T-cell (primary cell): ENCODE results near the gene PPDPF. TPM values are rescaled to one million over a fixed set of nuclear protein-coding genes. Genes with fewer than 3 reads are reported as not detected.

Source experiments
- ATAC-seq, 4 experiments: fragments of 200-7000 bp in 3 of 4; fragments of 150-1000 bp in 1 of 4; cut with Tn5 transposase; replicated peaks in 1 of 4; 1 replicate in 3 of 4; 2 replicates in 1 of 4; pipeline ENCODE4 v1.10.0; 2021; ENCODE audit warnings: moderate library complexity in 3 of 4, mild to moderate bottlenecking in 2 of 4, moderate number of reproducible peaks in 1 of 4
- CTCF ChIA-PET, 2 donors: fragments of 300-600 bp; sonication (Branson Sonifier 250); formaldehyde crosslinking; loops; one replicate each; lab custom pipeline; 2022; ENCODE audit warnings: antibody characterized with exemption in 2 of 2; lab: Charles Lee
- POLR2A ChIA-PET, 2 donors: fragments of 300-600 bp; sonication (Branson Sonifier 250); formaldehyde crosslinking; loops; one replicate each; lab custom pipeline; 2022; ENCODE audit warnings: antibody characterized with exemption in 2 of 2; lab: Charles Lee
- DNase-seq, 35 experiments: peaks; one replicate each; pipeline versions ENCODE4 v3.0.0 to v3.0.0-alpha.2; 2013 to 2023
- H3K27ac ChIP-seq: one replicate; pipeline ENCODE4 v1.5.1; 2013; ENCODE audit warnings: low read length
- H3K27me3 ChIP-seq, 2 experiments: replicated peaks in 1 of 2; 1 replicate in 1 of 2; 2 replicates in 1 of 2; pipeline versions ENCODE4 v1.6.1 to v1.7.0; 2013; ENCODE audit warnings: low read length in 1 of 2, mixed read lengths in 1 of 2; ENCODE audit not compliant: control insufficient read depth in 2 of 2, insufficient read depth in 2 of 2; ENCODE audit errors: extremely low read depth in 1 of 2
- H3K36me3 ChIP-seq, 2 donors: 1 replicate in 1 of 2; 2 replicates in 1 of 2; pipeline versions ENCODE4 v1.6.1 to v1.7.0; 2013; ENCODE audit warnings: low read length in 1 of 2; ENCODE audit not compliant: control insufficient read depth in 2 of 2, insufficient read depth in 1 of 2; ENCODE audit errors: extremely low read depth in 1 of 2
- H3K4me1 ChIP-seq, 2 experiments: 1 replicate in 1 of 2; 2 replicates in 1 of 2; pipeline versions ENCODE4 v1.6.1 to v1.7.0; 2013; ENCODE audit warnings: low read length in 2 of 2, mixed read lengths in 1 of 2; ENCODE audit not compliant: insufficient read depth in 2 of 2, control insufficient read depth in 1 of 2; ENCODE audit errors: extremely low read depth in 1 of 2
- H3K4me3 ChIP-seq, 2 donors: 1 replicate in 1 of 2; 2 replicates in 1 of 2; pipeline versions ENCODE4 v1.5.1 to v1.7.0; 2013; ENCODE audit warnings: mild to moderate bottlenecking in 2 of 2, low read length in 1 of 2, moderate library complexity in 1 of 2; ENCODE audit not compliant: control insufficient read depth in 1 of 2; ENCODE audit errors: extremely low read depth in 1 of 2
- H3K9me3 ChIP-seq: 2 replicates; pipeline ENCODE4 v1.7.0; 2013
- H3K27ac Mint-ChIP-seq, 2 donors: one replicate each; pipeline ENCODE4 v1.8.0; 2020 to 2021; ENCODE audit warnings: mild to moderate bottlenecking in 2 of 2, mixed read lengths in 2 of 2
- H3K27me3 Mint-ChIP-seq, 2 donors: one replicate each; pipeline ENCODE4 v1.8.0; 2021 to 2022; ENCODE audit warnings: mixed read lengths in 2 of 2
- H3K36me3 Mint-ChIP-seq: one replicate; pipeline ENCODE4 v1.8.0; 2021; ENCODE audit warnings: mixed read lengths
- H3K4me1 Mint-ChIP-seq, 3 donors: one replicate each; pipeline ENCODE4 v1.8.0; 2020 to 2022; ENCODE audit warnings: mixed read lengths in 3 of 3, mild to moderate bottlenecking in 1 of 3
- H3K4me3 Mint-ChIP-seq, 3 donors: one replicate each; pipeline ENCODE4 v1.8.0; 2020 to 2022; ENCODE audit warnings: mild to moderate bottlenecking in 3 of 3, mixed read lengths in 3 of 3, moderate library complexity in 3 of 3
- H3K9me3 Mint-ChIP-seq, 3 donors: one replicate each; pipeline ENCODE4 v1.8.0; 2020 to 2022; ENCODE audit warnings: mixed read lengths in 3 of 3
- WGBS: methylation state at CpG from one replicate; pipeline ENCODE4 v1.1.5; 2013; ENCODE audit warnings: missing lambda C conversion rate; ENCODE audit not compliant: insufficient coverage; 5-methylcytosine and 5-hydroxymethylcytosine counted together
- total RNA-seq, 35 experiments: library from RNA in 6 of 35; stranded (reverse) in 6 of 35; fragments of 120-200 nt in 1 of 35; gene quantifications; one replicate each; pipeline versions ENCODE4 v1.2.1 to v1.2.4 and lab custom pipeline; 2013 to 2026

The PPDPF gene
- total RNA-seq, 5 donors from 2014 or later (not counting 1 experiment from before 2014, with no cell fraction given): 147 to 320 (median 300) TPM

DNA sequence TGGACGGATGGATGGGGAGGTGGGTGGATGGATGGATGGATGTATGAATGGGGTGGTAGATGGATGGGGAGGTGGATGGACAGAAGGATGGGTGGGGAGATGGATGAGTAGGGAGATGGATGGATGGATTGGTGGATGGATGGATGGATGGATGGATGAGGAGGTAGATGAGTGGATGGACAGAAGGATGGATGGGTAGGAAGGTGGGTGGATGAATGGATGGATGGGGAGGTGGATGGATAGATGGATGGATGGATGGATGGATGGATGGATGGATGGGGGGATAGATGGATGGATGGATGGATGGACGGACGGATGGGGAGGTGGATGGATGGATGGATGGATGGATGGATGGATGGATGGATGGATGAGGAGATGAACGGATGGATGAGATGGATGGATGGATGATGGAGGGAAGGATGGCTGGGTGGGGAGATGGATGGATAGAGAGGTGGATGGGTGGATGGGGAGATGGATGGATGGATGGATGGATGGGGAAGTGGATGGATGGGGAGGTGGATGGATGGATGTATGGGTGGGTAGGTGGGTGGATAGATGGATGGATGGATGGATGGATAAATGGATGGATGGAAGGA is 28.8 kb upstream of the PPDPF start:
- Histone ChIP-seq H3K9me3 (no peaks in the 10 kb centered on the region), H3K4me3 (no peak overlapping the region), H3K27me3 (peaks cover 0 to 65% of the 10 kb centered on the region in 2 experiments), H3K4me1 (peaks cover 0 to 10% of the 10 kb centered on the region in 2 experiments), H3K36me3 (no peaks in the 10 kb centered on the region), H3K27ac (no peak overlapping the region)
- Mint-ChIP-seq H3K4me1 (peaks cover 0 to 4% (median 2%) of the 10 kb centered on the region in 3 donors), H3K27ac (no peak overlapping the region), H3K4me3 (no peak overlapping the region), H3K36me3 (no peaks in the 10 kb centered on the region), H3K27me3 (peaks cover 13 to 33% of the 10 kb centered on the region in 2 donors), H3K9me3 (no peaks in the 10 kb centered on the region)
- POLR2A ChIA-PET: no interaction called here
- no peak for ATAC-seq
- WGBS: 59% methylated on average over 4 of the region's 4 CpGs
- CTCF ChIA-PET: no interaction called here
- DNase-seq: no peak

DNA sequence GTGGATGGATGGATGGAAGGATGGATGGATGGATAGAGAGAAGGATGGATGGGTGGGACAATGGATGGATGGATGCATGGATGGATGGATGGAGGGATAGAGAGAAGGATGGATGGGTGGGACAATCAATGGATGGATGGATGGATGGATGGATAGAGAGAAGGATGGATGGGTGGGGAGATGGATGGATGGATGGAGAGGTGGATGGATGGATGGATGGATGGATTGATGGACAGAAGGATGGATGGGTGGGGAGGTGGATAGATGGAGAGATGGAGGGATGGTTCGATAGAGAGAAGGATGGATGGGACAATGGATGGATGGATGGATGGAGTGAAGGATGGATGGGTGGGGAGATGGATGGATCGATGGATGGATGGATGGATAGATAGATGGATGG is 28.0 kb upstream of the PPDPF start:
- Mint-ChIP-seq H3K4me3 (no peak overlapping the region), H3K9me3 (no peaks in the 10 kb centered on the region), H3K36me3 (no peaks in the 10 kb centered on the region), H3K4me1 (peaks cover 0 to 6% (median 4%) of the 10 kb centered on the region in 3 donors), H3K27me3 (peaks cover 13 to 34% of the 10 kb centered on the region in 2 donors), H3K27ac (no peak overlapping the region)
- no peak for ATAC-seq
- Histone ChIP-seq H3K9me3 (no peaks in the 10 kb centered on the region), H3K27me3 (peaks cover 0 to 65% of the 10 kb centered on the region in 2 experiments), H3K27ac (no peak overlapping the region), H3K4me3 (no peak overlapping the region), H3K4me1 (peaks cover 0 to 11% of the 10 kb centered on the region in 2 experiments), H3K36me3 (no peaks in the 10 kb centered on the region)
- WGBS: 92% methylated on average over 2 of the region's 2 CpGs
- DNase-seq: no peak
- ChIA-PET CTCF (no interaction called here), POLR2A (no interaction called here)

DNA sequence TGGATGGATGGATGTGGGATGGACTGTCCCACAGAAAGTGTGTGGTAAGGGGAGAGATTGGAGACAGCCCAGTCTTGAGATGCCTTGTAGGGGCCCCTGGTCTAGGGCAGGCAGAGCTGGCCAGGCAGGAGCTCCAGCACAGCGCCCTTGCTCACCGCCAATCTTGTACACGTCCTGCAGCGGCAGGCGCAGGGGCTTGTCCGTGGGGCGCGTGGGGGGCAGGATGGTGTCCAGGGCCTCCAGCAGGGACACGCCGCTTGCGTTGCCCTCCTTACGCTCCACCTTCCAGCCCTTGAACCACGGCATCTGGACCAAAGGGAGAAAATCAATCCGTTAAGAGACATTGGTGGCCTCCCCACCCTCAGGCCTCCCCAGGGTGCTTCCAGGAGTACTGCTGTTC is 27.6 kb upstream of the PPDPF start:
- H3K27ac Mint-ChIP-seq: no peak overlapping the region
- ChIA-PET POLR2A (no interaction called here), CTCF (interaction anchor here in 1 of 2 donors (1.2 kb wide), 1 partner anchor 38 kb away, joined by 3 read pairs; no protein-coding TSS in a partner anchor)
- DNase-seq: no peak
- H3K4me3 ChIP-seq: no peak overlapping the region
- peaks cover 0 to 6% (median 4%) of the 10 kb centered on the region in 3 donors for H3K4me1 Mint-ChIP-seq
- H3K4me1 ChIP-seq: peaks cover 0 to 14% of the 10 kb centered on the region in 2 experiments
- H3K27me3 ChIP-seq: peaks cover 0 to 65% of the 10 kb centered on the region in 2 experiments
- no peak overlapping the region for H3K27ac ChIP-seq
- no peaks in the 10 kb centered on the region for H3K9me3 Mint-ChIP-seq
- H3K36me3 Mint-ChIP-seq: no peaks in the 10 kb centered on the region
- H3K36me3 ChIP-seq: no peaks in the 10 kb centered on the region
- H3K4me3 Mint-ChIP-seq: no peak overlapping the region
- ATAC-seq: no peak
- 91% methylated on average over 12 of the region's 14 CpGs for WGBS
- H3K27me3 Mint-ChIP-seq: peaks cover 13 to 37% of the 10 kb centered on the region in 2 donors
- no peaks in the 10 kb centered on the region for H3K9me3 ChIP-seq

DNA sequence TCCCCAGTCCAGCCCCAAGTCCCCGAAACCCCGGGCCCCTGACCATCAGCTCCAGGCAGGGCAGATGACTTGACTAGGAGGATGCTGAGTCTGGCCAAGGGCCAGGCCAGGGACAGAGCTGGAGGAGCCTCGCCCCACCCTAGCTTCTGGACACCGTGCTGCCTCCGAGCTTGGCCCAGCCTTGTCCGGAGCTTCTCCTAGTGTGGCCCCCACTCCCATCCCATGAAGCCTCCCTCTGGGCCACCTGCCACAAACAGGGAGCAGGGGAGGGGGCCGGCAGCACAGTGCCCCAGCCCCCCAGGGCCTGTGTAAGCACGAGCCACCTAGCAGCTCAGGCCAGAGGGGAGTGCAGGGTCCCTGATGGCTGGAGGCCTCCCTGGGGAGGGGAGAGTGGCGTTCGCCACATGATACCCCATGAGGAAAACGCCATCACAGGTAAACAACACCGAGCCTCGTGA is 27.0 kb upstream of the PPDPF start:
- WGBS: 67% methylated on average over 13 of the region's 13 CpGs
- no peaks in the 10 kb centered on the region for H3K9me3 ChIP-seq
- DNase-seq (no peak), ATAC-seq (no peak)
- no peak overlapping the region for H3K27ac ChIP-seq
- Mint-ChIP-seq H3K27ac (no peak overlapping the region), H3K4me3 (no peak overlapping the region), H3K9me3 (no peaks in the 10 kb centered on the region), H3K4me1 (peaks cover 0 to 6% (median 4%) of the 10 kb centered on the region in 3 donors), H3K36me3 (no peaks in the 10 kb centered on the region), H3K27me3 (peaks cover 13 to 37% of the 10 kb centered on the region in 2 donors)
- no peak overlapping the region for H3K4me3 ChIP-seq
- ChIA-PET POLR2A (no interaction called here), CTCF (interaction anchor here (0.5 to 1.2 kb wide), 3 partner anchors 22 to 279 kb away, joined by 3 to 7 read pairs (median 3); no protein-coding TSS in a partner anchor)
- H3K36me3 ChIP-seq: no peaks in the 10 kb centered on the region
- H3K4me1 ChIP-seq: peaks cover 0 to 20% of the 10 kb centered on the region in 2 experiments
- H3K27me3 ChIP-seq: peaks cover 0 to 69% of the 10 kb centered on the region in 2 experiments

DNA sequence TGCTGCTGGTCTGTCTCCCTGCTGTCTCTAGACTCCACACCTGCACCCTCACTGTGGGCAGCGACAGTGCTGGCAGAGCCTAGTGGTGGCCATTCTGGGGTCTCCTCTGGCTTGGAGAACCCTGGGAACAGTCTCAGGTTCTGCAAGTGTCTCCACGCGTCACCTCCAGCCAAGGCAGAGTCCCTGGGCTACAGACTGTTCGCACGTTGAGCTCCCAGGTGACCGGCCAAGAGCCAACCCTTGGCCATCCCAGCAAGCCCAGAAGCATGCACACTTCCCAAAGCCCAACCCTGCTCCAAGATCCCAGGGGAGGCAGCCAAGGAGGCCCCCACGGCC is 26.5 kb upstream of the PPDPF start:
- H3K4me3 ChIP-seq: no peak overlapping the region
- H3K27ac ChIP-seq: no peak overlapping the region
- DNase-seq: no peak
- no peaks in the 10 kb centered on the region for H3K36me3 ChIP-seq
- ChIA-PET CTCF (interaction anchor here (0.5 to 1.2 kb wide), 3 partner anchors 22 to 279 kb away, joined by 3 to 7 read pairs (median 3); no protein-coding TSS in a partner anchor), POLR2A (no interaction called here)
- Mint-ChIP-seq H3K36me3 (no peaks in the 10 kb centered on the region), H3K27me3 (peaks cover 13 to 34% of the 10 kb centered on the region in 2 donors), H3K4me1 (peaks cover 0 to 6% (median 4%) of the 10 kb centered on the region in 3 donors), H3K9me3 (no peaks in the 10 kb centered on the region), H3K4me3 (no peak overlapping the region), H3K27ac (no peak overlapping the region)
- H3K4me1 ChIP-seq: peaks cover 0 to 21% of the 10 kb centered on the region in 2 experiments
- H3K9me3 ChIP-seq: no peaks in the 10 kb centered on the region
- no peak for ATAC-seq
- WGBS: 88% methylated on average over 7 of the region's 7 CpGs
- peaks cover 0 to 65% of the 10 kb centered on the region in 2 experiments for H3K27me3 ChIP-seq

DNA sequence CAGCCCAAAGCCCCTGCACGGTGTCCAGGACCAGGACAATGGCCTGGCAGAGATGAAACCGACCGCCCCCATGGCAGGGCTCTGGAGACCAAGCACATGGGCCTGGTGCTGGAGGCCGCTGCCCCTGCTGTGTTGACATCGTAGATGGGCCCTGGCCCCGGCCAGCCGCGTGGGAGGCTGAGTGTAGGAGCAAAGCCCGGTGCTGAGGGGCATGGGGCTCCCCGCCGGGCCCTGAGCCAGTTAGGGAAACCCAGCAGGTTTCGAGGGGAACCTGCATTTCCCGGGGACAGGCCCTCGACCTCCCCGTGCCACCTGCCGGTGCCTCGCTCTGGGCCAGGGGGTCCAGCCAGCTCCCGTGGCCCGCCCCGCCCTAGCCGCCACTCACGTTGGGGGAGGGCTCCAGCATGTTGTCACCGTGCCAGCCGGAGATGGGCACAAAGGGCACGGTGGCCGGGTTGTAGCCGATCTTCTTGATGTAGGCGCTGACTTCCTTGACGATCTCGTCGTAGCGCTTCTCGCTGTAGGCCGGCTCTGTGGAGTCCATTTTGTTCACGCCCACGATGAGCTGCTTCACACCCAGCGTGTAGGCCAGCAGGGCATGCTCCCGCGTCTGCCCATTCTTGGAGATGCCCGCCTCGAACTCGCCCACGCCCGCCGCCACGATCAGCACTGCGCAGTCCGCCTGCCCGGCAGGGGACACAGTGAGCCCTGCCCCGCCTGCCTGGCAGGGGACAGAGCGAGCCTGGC is 26.0 kb upstream of the PPDPF start:
- Mint-ChIP-seq H3K27me3 (peaks cover 13 to 31% of the 10 kb centered on the region in 2 donors), H3K4me3 (no peak overlapping the region), H3K27ac (no peak overlapping the region), H3K36me3 (no peaks in the 10 kb centered on the region), H3K9me3 (no peaks in the 10 kb centered on the region), H3K4me1 (peaks cover 0 to 6% (median 4%) of the 10 kb centered on the region in 3 donors)
- Histone ChIP-seq H3K4me3 (no peak overlapping the region), H3K27me3 (peaks cover 0 to 64% of the 10 kb centered on the region in 2 experiments), H3K4me1 (peaks cover 0 to 26% of the 10 kb centered on the region in 2 experiments), H3K27ac (no peak overlapping the region), H3K9me3 (no peaks in the 10 kb centered on the region), H3K36me3 (no peaks in the 10 kb centered on the region)
- ATAC-seq (no peak), DNase-seq (no peak)
- POLR2A ChIA-PET: no interaction called here
- 84% methylated on average over 48 of the region's 51 CpGs for WGBS
- CTCF ChIA-PET: interaction anchor here in 1 of 2 donors (1.1 kb wide), 1 partner anchor 280 kb away, joined by 3 read pairs; no protein-coding TSS in a partner anchor
